Measurements from ENCODE around the gene OR5V1.

DNA sequence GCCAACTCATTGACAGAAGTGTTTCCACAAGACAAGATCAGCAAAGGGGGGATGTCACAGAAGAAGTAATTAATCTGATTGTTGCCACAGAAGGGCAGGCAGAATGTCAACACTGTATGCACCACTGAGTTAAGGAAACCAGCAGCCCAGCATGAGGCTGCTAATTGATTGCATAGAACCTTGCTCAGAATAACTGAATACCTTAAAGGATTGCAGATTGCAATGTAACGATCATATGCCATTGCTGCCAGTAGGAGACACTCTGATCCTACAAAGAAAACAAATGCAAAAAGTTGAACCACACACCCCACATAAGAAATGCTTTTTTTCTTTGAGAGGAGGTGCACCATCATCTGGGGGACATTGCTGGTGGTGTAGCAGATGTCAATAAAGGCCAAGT, 13.1 kb downstream of the OR5V1 start:
- TF ChIP-seq CBFB (CRISPR knock-in tag; IDR thresholded peaks at IDR 0.05) (no peak), E2F3 (CRISPR knock-in tag; IDR thresholded peaks at IDR 0.05) (no peak)
